GM18499 (cell line): ENCODE measurements around the gene EFCAB6.
"Not testable (repeated sequence)": the region's sequence is repeated elsewhere in the genome, so short reads cannot be mapped to it uniquely, and the experiment has no call there.

ENCODE experiments used
- ATAC-seq: cut with Tn5 transposase; IDR thresholded peaks from one replicate; pipeline ENCODE4 v1.9.1; 2021; ENCODE audit warnings: moderate number of reproducible peaks; ENCODE audit not compliant: insufficient read depth, unreplicated experiment

The EFCAB6 gene

DNA sequence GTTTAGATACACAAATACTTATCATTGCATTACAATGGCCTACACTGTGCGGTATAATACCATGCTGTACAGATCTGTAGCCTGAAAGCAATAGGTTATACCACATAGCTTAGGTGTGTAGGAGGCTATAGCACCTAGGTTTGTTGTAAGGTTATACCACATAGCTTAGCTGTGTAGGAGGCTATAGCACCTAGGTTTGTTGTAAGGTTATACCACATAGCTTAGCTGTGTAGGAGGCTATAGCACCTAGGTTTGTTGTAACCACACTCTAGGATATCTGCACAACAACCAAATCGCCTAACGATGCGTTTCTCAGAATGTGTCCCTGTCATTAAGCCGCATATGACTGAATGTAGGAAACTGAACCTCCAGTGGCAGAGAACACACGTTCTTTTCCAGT lies 155.5 kb downstream of the EFCAB6 start:
- ATAC-seq, result not testable (repeated sequence)

- ATAC-seq, result no peak
Observed at GRCh38 chr22:43654271-43654670, 157.8 kb downstream of the EFCAB6 start.

DNA sequence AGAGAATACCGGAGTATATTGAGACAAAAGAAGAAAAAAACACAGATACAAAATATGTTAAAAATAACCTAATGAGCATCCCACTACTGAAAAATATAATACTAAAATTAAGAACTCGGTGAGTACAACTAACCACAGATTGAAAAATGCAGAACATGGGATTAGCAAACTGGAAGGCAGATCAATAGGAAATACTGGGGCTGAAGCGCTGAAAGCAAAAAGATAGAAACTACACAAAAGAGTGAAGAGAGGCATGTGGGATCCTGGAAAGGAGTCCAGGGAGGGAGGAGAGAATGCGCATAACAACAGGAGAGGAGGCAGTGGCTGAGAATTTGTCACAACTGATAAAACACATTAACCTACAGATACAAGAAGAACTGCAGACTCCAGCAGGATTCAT lies 159.3 kb downstream of the EFCAB6 start:
- no peak for ATAC-seq

DNA sequence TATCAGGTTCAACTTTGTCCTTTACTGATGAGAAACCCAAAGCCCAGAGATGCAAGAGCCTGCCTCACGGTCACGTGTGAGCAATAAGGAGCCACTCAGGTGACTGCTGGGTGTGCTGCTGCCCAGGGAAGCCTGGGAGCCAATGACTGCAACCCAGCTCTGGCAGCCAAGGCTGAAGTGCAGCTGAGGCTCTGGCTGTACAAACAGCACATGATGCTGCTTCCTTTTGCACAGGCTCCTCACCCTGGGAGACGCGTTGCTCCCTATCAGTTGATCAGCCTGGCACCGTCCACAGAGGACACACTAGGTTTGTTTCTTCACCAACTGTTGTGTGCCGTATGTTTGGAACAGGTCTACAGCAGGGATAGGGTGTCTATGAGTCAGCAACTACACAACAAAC lies 168.7 kb downstream of the EFCAB6 start:
- no peak for ATAC-seq

DNA sequence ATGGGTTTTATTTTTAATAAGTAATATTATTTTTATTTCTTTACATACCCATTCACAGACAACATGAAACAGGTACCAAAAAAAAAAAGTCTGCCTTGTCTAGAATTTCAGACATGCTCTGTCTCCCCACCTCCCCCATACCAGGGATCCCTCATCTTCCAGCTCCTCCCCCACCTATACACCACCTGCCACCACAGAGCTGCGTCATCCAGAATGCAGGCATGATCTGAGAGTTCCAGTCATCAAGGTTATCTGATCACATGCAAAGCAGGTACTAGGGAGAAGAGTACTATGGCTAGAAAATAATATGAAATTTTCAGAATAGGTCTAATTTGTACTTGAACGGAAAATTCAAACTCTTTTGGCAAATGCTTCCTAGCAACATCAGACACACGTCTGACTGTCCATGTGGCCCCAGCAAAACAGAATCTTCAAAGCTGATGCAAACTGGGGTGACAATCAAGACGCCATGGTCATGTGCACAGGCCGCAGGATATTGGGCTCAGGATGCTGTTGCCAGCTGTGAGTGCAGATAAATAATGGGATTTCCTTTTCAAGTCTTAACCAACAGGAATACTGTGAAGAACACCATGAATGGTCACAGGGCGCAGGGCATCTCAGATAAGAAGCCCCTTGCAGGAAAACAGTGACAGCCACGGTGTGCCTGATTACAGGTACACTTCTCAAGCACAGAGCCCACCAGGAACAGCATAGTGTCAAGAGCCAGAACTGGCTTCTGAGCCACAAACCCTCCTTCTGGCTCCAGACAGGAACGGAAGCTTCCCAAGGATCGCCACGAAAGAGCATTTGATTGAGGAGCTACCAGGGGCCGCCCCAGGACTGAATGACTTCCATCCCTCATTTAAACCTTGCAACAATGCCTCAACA lies 169.5 kb downstream of the EFCAB6 start:
- ATAC-seq, result no peak

GRCh38 chr22:43639228-43639948 lies 172.7 kb downstream of the EFCAB6 start:
- ATAC-seq, result no peak

- no peak for ATAC-seq
Observed at GRCh38 chr22:43637275-43638260, 174.5 kb downstream of the EFCAB6 start.

DNA sequence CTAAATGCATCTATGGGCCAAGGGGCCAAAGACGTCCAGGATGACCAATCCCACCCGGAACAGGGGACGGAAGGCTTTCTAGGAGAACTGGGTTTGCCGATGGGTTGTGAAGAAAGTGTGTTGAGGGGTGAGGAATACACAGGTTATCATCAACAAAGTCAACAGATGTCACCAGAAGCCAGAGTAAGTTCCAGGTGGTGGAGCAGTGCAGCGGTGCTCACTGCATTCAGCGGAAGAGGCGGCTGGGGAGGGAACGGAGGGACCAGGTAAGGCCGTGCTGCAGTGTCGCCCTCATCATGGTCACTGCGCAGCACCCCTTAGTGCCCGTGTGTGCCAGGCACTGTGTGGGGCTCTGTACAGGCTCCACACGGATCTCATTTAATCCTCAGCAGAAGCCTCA lies 176.0 kb downstream of the EFCAB6 start:
- ATAC-seq, result no peak

GRCh38 chr22:43635101-43635500 lies 177.0 kb downstream of the EFCAB6 start:
- no peak for ATAC-seq

GRCh38 chr22:43634316-43634715 lies 177.8 kb downstream of the EFCAB6 start:
- ATAC-seq, result no peak

GRCh38 chr22:43633631-43634285 lies 178.3 kb downstream of the EFCAB6 start:
- no peak for ATAC-seq

GRCh38 chr22:43631846-43632245 lies 180.3 kb downstream of the EFCAB6 start:
- ATAC-seq, result no peak

DNA sequence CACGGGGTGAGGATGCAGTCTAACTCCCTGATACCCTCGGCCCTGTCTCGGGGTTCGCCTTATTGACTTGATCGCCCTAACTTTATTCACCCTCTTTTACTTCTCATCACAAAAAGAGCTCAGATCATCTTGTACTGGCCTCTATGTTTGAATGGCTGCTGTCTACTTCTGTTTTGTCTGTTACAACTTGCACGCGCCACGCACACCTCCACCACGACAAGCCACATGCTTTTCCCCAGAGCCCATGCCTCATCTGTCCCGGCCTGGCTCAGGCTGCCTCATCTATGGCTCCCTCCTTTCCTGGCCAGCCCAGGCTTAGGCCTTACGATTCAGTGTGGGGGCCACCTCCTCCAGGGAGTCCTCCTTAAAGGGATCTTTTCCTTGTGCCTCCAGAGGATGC lies 180.9 kb downstream of the EFCAB6 start:
- ATAC-seq, result no peak

DNA sequence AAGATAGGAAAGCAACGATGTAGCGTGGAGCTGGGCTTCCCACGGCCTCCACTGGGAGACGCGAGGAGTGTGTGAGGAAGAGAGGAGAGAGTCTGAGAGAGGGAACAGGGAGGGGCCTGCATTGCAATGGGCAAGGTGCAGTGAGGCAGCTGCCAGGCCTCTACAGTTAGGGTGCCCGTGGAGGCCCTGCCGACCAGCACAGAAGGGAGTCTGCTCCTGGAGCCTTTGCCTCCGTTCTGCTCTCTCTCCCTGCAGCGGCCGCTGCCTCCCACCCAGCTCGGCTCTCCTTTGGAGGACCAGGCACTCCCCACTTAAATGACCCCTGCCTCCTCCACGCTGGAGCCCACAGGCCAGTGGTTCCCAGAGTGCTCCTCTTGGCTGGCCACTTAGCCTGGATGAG lies 181.7 kb downstream of the EFCAB6 start:
- ATAC-seq, result no peak

- ATAC-seq, result no peak
Observed at GRCh38 chr22:43628250-43628649, 183.9 kb downstream of the EFCAB6 start.

DNA sequence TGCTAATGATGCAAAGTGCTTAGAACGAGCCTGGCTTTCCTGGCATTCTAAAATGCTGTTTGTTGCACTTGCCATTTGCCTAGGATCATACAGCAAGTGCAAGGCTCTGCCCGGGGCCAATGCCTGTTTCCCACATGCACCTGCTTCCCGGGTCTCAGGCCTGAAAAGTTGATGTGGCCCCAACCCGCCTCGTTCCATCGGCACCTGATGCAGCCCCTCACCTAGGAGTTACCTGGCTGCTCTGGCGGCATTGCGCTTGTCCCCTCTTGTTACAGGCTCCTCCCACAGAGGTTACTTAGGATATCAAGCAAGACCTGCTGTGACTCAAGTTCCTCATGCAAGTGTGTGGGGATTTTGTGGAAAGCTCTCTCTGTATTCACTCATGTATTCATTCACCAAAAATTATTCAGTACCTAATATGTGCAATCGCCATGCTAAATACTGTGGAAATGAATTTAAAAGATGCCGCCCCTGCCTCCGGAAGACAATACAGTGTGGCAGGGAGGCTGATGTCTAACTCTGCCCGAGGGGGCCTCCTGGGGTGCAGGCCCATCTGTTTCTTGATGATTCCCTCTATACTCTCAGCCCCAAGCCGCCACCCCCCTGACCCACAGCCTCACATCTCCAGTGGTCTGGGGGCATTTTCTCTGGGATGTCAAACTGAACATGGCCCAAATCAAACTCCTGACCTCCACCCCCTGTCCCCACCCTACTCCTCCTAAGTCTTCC lies 184.5 kb downstream of the EFCAB6 start:
- ATAC-seq, result no peak

DNA sequence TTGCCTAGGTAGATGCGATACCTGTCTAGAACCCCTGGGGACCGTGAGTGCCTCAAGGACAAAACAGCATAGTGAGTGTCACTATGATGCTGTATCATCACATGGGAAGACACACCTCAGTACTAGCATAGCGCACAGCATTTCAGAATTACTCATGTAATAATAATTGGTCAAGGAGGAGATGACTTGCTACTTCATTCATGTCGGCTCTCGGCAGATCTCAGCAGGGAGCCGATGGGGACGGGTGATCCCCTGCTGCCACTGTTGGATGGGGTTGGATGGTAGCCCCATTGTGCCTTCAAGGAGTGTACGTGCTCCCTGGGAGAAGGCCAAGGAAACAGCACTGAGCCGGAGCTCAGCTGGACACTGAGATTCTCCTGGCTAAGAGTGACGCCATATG lies 186.9 kb downstream of the EFCAB6 start:
- ATAC-seq, result no peak

GRCh38 chr22:43624144-43624998 lies 187.7 kb downstream of the EFCAB6 start:
- ATAC-seq, result no peak
